Astrocyte (in vitro differentiated cells and primary cell): ENCODE results near the gene PRCD.

Source experiments
- EZH2 ChIP-seq: IDR thresholded peaks from 2 replicates; pipeline ENCODE4 v1.6.1; 2012; ENCODE audit warnings: mild to moderate bottlenecking, low read length, inconsistent platforms; ENCODE audit not compliant: insufficient read depth
- TF ChIP-seq, protein P1 (sequence below): IDR thresholded peaks from 2 replicates; pipeline ENCODE4 v1.5.1; 2011; ENCODE audit warnings: low read depth, mild to moderate bottlenecking, inconsistent platforms, low read length, moderate library complexity; ENCODE audit not compliant: insufficient read depth

DNA sequence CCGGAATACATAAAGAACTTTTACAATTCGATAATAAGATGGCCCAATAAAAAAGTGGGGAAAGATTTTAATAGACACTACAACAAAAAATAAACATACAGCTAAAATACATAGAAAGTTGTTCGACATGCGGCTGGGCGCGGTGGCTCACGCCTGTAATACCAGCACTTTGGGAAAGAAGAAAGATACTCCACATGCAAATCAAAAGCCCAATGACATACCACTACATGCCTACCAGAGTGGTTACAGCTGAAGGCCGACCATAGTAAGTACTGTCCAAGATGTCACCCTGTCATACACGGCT lies 9.3 kb downstream of the PRCD start:
- TF ChIP-seq EZH2 = no peak
- TF ChIP-seq, protein P1, sequence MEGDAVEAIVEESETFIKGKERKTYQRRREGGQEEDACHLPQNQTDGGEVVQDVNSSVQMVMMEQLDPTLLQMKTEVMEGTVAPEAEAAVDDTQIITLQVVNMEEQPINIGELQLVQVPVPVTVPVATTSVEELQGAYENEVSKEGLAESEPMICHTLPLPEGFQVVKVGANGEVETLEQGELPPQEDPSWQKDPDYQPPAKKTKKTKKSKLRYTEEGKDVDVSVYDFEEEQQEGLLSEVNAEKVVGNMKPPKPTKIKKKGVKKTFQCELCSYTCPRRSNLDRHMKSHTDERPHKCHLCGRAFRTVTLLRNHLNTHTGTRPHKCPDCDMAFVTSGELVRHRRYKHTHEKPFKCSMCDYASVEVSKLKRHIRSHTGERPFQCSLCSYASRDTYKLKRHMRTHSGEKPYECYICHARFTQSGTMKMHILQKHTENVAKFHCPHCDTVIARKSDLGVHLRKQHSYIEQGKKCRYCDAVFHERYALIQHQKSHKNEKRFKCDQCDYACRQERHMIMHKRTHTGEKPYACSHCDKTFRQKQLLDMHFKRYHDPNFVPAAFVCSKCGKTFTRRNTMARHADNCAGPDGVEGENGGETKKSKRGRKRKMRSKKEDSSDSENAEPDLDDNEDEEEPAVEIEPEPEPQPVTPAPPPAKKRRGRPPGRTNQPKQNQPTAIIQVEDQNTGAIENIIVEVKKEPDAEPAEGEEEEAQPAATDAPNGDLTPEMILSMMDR = no peak
